ENCODE data around the gene SKAP2. TPM values are rescaled to one million over a fixed set of nuclear protein-coding genes. Genes with fewer than 3 reads are reported as not detected.

SKAP2 gene
- total and polyA plus RNA-seq, 2 donors (not counting 1 experiment from before 2014, with no cell fraction given): 17.5 to 25.9 TPM

DNA sequence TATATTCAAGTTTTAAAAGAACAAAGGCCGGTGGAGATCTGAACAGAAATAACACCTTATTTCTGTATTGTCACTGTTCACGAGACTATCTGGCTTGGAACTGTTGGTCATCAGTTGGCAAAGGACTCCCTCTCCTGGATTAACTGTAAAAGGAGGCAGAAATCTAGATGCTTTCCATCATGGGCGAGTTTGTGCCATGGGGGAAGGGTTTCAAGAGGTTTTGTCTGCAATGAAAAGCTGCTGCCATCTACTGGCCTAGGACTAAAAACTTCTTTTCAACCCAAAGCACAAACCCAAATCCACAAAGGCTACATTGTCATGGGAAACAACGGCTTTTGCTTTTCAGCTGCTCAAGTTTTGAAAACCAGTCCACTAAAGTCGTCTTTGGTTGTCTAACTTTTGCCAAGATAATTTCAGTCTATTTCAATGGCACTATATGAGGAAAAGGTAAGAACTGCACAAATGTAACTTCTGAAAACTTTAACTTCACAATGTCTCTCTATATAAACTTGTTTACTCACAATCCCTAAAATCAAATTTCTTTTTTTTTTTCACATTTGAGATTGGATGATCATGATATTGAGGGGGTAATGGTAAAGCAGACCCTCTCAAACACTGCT lies 196.8 kb downstream of the SKAP2 start:
- H3K27me3 ChIP-seq (ENCODE audit: control insufficient read depth, insufficient read depth, low read length): no peaks in the 10 kb centered on the region
- H3K9ac ChIP-seq (ENCODE audit: insufficient read depth, low read length): no peak overlapping the region
- no peak overlapping the region for H3K4me2 ChIP-seq (ENCODE audit: extremely low read depth, insufficient read depth, low read length)
- no peak overlapping the region for H3K4me3 ChIP-seq (replicated peaks in 1 of 4; ENCODE audit: control extremely low read depth in 1 of 4, insufficient read depth in 1 of 4, low read depth in 3 of 4, low read length in 4 of 4)
- no peaks in the 10 kb centered on the region for H3K4me1 ChIP-seq (ENCODE audit: control insufficient read depth, extremely low read depth, insufficient read depth, low read length)
- H2AFZ ChIP-seq (ENCODE audit: low read length): no peak overlapping the region
- H3K79me2 ChIP-seq (ENCODE audit: control insufficient read depth, insufficient read depth, low read length): no peaks in the 10 kb centered on the region
- no peak overlapping the region for H3K27ac ChIP-seq (ENCODE audit: insufficient read depth, low read length)
- no peaks in the 10 kb centered on the region for H3K9me3 ChIP-seq (ENCODE audit: control insufficient read depth, insufficient read depth, low read depth, low read length)
- no peaks in the 10 kb centered on the region for H3K36me3 ChIP-seq (ENCODE audit: control insufficient read depth, insufficient read depth, low read length)
- DNase-seq (ENCODE audit: low read depth in 2 of 2): peak; percentile 83 to 94
- TF ChIP-seq EZH2 (IDR thresholded peaks at IDR 0.05; ENCODE audit: low read length, missing control alignments): no peak
- TF ChIP-seq CTCF (conservative IDR thresholded peaks at IDR 0.05 in 1 of 2, IDR thresholded peaks at IDR 0.05 in 1 of 2; ENCODE audit: low read depth in 1 of 2, low read length in 2 of 2): peak; percentile 81 to 90
- H4K20me1 ChIP-seq (ENCODE audit: control insufficient read depth, extremely low read depth, insufficient read depth, low read length): no peaks in the 10 kb centered on the region

DNA sequence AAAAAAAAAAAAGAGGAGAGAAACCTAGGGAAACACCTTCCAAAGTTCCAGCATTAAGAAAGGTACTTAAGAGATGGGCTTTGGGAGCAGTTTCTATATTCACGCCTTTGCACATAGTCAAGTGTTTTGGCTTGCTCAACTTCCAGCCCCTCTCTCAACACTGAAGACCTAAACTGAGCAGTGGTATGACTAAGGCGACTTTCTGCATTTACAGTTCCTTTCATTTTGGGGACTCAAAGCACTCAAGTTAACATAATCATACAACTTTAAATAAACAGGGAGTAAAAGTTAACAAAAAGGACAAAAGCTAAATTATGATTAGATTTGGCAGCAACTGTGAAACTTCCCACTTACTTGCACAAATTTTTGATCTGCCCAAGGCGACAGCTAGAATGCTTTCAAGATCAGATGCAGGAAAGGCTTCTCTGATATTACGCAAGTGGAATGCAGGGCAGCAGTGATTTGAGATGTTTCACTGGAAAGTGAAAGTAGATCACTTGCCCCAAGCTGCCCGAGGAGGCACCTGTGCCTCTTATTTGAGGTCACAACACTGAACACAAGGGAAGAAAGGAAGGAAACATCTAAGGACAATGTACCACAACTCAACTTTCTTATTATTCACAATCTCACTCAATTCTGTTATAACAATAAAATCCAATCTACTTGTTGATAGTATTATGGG lies 199.5 kb downstream of the SKAP2 start:
- peak in 1 of 2 donors; percentile 6 for DNase-seq (ENCODE audit: low read depth in 2 of 2)
- H3K4me2 ChIP-seq (ENCODE audit: extremely low read depth, insufficient read depth, low read length): no peak overlapping the region

More for the DNA sequence above, 199.5 kb downstream of the SKAP2 start:
- no peak for TF ChIP-seq CTCF (conservative IDR thresholded peaks at IDR 0.05 in 1 of 2, IDR thresholded peaks at IDR 0.05 in 1 of 2; ENCODE audit: low read depth in 1 of 2, low read length in 2 of 2)
- TF ChIP-seq EZH2 (IDR thresholded peaks at IDR 0.05; ENCODE audit: low read length, missing control alignments): no peak
- Histone ChIP-seq H3K79me2 (ENCODE audit: control insufficient read depth, insufficient read depth, low read length) (no peaks in the 10 kb centered on the region), H4K20me1 (ENCODE audit: control insufficient read depth, extremely low read depth, insufficient read depth, low read length) (no peaks in the 10 kb centered on the region), H3K4me3 (replicated peaks in 1 of 4; ENCODE audit: control extremely low read depth in 1 of 4, insufficient read depth in 1 of 4, low read depth in 3 of 4, low read length in 4 of 4) (no peak overlapping the region), H2AFZ (ENCODE audit: low read length) (no peak overlapping the region), H3K36me3 (ENCODE audit: control insufficient read depth, insufficient read depth, low read length) (no peaks in the 10 kb centered on the region), H3K9ac (ENCODE audit: insufficient read depth, low read length) (no peak overlapping the region), H3K4me1 (ENCODE audit: control insufficient read depth, extremely low read depth, insufficient read depth, low read length) (no peaks in the 10 kb centered on the region), H3K27me3 (ENCODE audit: control insufficient read depth, insufficient read depth, low read length) (no peaks in the 10 kb centered on the region), H3K9me3 (ENCODE audit: control insufficient read depth, insufficient read depth, low read depth, low read length) (no peaks in the 10 kb centered on the region), H3K27ac (ENCODE audit: insufficient read depth, low read length) (no peak overlapping the region)

All from fibroblast of lung (primary cell).